ENCODE data around the gene IFI6.

IFI6 gene

DNA sequence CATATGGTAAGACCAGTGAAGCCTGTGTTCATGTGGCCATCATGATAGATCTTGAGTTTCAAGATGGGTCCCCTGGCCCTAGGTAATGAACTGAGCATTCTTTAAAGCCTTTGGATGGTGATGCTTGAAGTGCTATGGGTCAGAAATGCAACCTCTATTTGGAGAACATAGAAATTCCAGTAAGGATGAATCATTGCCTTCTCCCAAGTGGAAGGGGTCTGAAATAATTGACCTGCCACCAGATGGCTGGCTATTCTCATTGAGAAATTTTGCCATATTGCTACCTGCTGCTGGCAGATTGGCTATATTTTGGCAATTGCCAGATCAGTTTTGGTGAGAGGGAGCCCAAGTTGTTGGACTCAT, 739 bp upstream of the IFI6 start:
- no peak for DNase-seq (ENCODE audit: low read depth in 2 of 2)

DNA sequence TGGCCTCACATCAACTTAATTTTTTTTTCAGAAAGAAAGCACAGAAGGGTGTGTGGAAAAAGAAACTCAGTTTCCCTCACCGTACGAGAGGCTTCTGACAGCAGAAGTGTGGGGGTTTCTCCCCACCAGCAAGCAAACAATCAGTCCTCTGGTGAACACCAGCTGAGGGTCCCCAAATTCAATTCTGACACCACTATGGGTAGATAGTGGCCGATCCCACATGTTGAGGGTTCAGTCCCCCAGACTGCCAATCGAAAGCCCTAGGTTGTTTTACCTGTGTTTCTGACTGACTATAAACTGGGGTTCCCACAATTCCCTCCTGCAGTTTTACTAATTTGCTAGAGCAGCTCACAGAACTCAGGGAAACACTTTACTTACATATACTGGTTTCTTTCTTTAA, 2.1 kb downstream of the IFI6 start:
- DNase-seq (ENCODE audit: low read depth in 2 of 2) = no peak

DNA sequence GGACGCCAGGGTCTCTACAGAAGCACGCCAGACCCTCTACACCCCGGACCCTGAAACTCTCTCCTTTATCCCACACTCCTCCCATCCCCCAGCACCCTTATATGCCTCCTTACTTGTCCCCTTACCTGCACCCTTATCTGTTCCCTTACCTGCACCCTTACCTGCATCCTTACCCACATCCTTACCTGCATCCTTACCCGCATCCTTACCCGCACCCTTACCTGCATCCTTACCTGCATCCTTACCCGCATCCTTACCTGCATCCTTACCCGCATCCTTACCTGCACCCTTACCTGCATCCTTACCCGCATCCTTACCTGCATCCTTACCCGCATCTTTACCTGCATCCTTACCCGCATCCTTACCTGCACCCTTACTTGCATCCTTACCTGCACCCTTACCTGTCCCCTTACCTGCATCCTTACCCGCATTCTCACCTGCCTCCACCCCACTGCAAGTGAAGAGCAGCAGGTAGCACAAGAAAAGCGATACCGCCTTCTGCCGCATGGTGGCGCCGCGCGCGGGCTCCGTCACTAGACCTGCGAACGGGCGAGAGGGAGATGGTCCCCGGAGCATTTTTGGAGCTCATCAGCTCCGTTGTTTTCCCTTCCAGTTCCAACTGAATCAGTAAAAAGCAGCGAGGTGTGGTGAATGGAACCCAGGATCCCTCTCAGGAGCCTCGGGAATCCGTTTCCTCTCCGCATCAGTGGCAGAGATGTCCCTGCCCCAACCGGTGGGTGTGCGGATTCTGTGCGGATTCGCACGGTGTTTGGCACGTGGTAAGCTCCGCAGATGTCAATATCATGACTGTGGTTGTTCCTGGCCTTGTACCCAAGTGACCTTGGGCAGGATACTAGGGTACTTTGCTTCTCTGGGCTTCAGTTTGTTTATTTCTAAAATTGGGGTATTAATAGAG, 2.9 kb downstream of the IFI6 start:
- peak; percentile 82 to 93 for DNase-seq (ENCODE audit: low read depth in 2 of 2)

DNA sequence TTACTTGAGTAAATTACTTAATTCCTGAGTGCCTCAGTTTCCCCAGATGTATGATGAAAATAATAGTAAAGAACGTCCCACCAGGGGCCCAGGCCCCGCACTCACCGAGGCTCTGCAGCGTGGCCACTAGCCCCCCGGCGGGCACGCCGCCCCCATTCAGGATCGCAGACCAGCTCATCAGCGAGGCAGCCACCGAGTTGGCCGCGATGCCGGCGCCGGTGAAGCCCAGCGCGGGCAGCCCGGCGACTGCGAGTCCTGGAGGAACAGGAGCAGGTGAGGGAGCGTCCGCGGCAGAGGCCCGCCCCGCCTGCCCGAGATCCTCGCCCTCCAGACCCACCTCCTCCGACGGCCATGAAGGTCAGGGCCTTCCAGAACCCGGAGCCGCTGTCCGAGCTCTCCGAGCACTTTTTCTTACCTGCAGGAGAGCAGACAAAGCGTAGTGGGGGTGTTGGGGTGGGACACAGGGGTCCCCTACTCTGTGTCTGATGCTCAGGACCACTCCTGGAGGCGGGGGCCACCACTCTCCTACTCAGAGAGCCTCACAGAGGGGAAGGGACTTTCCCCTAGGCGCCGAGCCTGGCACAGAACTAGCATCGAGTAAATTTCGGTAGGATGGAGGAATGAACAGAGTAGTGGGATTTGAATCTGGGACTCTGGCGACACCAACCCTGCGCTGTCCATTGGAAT, 3.7 kb downstream of the IFI6 start:
- DNase-seq (ENCODE audit: low read depth in 2 of 2) = no peak

DNA sequence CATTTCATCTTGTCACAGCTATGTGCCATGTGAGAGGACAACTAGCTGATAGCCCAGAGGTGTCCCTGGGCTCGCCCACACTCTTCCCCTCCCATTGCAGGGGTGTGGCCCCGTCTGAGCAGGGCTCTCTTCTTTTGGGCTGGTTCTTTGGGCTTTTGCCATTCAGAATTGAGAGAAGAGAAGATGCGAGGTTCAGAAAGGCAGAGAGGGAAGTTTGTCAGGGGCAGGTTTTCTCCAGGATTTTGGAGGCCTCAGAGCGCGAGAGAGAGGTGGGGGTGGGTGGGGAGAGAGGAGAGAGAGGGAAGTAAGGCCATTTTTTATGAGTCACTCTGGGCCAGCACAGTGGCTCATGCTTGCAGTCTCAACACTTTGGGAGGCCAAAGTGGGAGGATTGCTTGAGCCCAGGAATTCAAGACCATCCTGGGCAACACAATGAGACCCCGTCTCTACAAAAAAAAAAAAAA, 5.2 kb downstream of the IFI6 start:
- no peak for DNase-seq (ENCODE audit: low read depth in 2 of 2)

DNA sequence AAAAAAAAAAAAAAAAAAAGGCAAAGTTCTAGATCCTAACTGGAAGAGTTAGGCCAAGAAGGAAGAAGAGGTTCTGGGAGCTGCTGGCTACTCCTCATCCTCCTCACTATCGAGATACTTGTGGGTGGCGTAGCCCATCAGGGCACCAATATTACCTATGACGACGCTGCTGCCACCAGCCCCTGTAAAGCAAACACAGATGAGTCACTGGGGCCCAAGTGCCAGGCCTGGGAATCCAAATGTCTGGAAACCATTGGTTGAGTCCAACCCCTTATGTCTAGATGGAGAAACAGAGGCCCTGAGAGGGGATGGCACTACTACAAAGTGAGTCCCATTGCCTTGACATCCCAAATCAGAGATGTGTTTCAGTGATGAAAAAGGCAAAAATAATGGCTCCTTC, 5.7 kb downstream of the IFI6 start:
- no peak for DNase-seq (ENCODE audit: low read depth in 2 of 2)

DNA sequence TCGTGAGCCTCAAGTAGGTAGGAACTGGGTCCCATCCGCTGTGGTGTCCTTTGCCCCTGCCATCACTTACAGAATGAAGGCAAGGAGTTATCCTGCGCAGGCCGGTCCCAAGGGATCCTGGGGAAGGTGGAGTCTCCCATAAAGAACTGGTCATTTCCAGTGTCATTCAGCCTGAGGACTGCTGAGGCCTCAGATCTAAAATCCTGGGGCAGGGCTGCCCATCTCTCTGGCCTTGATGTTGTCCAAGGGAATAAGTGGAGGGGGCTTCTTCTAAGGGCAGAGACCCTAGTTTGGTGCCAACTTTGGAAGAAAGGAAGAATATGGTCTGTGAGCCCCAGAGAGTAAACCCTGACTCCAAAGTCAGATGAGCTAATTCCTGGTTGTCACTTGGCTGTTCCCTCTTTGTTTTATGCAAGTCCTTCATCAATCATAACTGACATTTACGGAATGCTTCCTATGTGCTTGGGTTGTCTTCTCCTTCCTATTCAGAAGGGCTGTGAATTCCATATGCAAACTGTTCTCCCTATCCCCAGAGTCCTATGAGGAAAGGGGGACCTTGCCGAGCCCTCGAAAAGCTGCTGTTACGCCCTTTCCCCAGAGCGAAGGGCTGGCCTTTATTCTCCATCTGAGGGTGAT, 6.9 kb downstream of the IFI6 start:
- no peak for DNase-seq (ENCODE audit: low read depth in 2 of 2)

DNA sequence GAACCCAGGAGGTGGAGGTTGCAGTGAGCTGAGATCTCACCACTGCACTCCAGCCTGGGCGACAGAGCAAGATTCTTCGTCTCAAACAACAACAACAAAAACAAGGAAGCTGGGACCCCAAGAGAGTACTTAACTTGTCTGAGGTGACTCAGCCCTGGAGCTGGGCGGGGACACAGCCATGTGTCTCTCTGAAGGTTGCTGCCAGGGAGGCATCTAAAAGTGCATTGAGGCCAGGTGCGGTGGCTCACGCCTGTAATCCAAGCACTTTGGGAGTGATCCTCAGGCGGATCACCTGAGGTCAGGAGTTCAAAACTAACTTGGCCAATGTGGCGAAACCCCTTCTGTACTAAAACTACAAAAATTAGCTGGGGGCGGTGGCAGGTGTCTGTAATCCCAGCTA, 7.7 kb downstream of the IFI6 start:
- DNase-seq (ENCODE audit: low read depth in 2 of 2) = no peak

DNA sequence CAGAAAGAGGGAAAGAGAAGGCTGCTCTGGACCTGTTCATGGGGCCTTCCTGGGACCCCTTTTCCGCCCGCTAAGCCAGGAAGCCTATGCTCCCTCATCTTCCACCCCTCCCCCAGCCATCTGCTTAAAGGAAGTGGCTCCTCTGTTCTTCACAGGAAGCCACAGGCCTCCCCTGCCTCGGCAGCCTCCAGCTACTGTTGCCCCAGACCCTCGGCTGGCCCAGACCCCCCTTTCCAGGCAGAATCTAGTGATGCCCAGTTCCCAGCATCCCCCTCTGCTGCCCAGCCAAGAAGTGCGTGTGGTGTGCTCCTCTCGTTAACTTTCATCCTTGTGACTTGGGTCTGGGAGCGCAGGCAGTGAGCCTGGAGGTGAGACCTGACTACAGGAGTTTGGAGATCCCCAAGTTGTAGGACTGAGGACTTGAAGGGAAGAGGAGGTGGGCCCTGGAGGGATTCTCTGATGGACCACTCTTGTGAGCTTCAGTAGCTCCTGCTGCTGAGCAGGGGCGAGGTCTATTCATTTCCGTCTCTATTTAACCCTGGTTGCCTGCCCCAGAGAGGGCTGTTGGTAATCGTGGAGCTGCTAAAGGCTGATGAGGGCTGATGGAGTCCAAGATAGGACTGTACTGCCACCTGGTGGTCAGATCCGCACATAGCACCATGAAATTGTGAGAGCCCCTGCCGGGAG, 9.1 kb downstream of the IFI6 start:
- peak; percentile 78 to 93 for DNase-seq (ENCODE audit: low read depth in 2 of 2)

DNA sequence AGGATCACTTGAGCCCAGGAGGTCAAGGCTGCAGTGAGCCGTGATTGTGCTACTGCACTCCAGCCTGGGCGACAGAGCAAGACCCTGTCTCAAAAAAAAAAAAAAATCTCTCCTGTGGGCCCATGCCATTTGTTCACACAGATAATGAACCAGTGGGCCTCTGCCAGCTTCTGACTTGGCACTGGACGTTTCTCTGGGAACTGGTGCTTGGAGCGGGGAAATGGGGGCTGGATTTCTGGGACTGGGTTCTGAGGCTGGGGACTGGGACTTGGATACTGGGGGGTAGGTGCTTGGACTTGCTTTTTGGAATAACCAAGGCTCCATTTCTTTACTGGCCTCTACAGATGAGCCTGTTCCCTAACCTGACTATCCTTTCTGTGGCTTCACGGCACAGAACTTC, 9.7 kb downstream of the IFI6 start:
- no peak for DNase-seq (ENCODE audit: low read depth in 2 of 2)

DNA sequence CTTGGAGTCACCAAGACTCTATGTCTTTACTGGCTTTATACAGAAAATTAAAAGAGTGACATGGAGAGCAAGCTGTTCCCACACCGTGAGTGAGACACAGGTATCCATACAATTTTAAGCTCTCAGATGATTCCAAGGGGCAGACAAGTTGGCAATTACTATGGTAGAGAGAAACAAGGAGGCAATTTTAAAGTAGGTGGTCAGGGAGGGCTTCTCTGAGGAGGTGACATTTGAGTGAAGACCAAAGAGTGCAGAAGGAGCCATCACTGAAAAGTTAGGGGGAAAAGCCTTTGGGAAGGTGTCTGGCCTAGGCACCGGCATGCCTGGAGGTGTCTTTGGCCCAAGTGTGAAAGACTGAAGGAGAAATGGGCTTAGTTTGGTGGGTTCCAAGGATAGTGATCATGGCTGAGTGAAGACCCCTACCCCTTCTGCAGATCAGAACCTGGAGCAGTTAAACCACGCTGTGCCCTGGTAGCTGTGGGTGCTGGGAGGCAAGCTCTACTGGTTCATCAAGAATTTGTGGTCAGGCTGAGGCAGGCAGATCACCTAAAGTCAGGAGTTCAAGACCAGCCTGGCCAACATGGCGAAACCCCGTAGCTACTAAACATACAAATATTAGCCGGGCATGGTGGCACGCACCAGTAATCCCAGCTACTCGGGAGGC, 10.4 kb downstream of the IFI6 start:
- no peak for DNase-seq (ENCODE audit: low read depth in 2 of 2)

DNA sequence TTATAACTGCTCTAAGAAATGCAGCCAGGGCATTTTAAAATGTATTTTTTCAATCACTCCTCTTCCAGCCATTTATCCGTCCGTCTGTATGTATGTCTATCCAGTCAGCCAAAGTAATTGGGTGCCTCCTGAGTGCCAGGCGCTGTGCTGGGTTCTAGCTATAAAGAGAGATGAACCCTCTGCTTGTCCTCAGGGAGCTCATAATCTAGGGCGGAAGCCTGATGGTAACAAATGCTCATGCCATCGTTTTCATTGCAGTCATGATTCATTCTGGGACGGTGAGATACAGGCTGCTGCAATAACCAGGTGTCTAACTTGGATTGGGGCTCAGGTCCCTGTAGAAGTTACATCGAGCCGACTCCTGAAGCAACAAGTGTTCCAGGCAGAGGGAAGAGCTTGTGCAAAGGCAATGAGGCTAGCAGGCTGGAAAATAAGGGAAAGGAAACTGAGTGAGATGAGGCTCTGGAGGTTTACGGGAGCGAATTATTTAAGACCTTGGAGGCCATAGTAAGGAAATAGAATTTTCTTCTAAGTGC, 11.6 kb downstream of the IFI6 start:
- no peak for DNase-seq (ENCODE audit: low read depth in 2 of 2)

DNA sequence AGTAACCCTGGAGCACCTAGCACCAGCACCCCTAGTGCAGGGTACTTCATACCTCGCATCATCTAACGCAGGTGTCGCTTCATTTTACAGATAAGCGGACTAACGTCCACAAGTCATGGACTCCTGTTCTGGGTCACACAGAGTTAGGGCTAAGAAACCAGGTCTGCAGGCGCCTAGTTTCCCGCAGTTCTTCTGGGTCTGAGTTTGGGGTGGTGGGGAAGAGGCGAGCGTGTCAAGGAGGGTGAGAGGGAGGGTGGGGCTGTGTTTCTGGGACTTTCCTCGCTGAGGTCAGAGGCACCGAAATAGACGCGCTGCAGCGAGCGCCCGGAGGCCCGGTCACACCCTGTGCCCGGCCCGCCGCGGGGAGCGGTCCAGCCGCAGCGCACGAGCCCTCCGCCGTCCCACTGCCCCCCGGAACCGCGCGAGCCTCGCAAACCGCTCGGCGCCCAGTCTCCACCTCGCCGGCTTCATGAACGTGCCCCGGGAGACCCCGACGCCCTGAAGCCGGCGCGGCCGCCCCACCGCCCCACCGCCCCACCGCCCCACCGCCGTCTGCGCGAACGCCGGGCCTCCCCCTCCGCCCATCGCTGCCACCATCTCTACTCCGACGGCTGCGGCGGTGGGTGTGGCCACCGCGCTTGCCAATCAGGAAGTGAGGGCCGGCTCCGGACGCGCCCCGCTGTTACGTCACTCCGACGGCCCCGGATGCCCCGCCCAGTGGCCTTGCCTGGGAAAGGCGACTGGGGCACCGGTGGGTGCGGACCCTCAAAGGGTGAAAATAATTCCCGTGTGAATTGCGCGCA, 12.3 kb downstream of the IFI6 start:
- peak; percentile 79 to 82 for DNase-seq (ENCODE audit: low read depth in 2 of 2)

DNA sequence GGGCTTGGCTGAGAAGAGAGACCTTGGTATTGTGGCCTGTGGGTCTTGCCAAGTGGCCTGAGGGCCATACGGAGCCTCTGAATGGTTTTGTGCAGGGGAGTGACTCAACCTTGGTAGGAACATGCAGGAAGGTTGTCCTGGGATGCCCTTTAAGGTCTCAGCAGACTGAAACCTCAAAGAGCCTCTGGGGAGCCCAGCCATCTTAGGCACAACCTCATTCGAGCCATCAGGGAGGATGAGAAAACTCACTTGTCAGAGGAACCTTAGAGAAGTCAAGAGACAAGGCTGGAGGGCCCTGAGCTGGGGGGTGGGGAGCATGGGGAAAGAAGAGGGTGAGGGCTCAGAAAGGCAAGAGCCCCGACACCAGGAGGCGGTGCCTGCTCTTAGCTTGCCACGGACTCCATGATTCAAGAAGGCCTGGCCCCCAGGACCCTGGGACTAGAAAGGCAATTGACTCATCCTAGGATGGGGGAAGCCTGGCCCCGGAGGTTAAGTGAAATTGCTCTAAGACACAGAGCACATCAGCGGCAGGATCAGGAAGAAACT, 13.0 kb downstream of the IFI6 start:
- DNase-seq (ENCODE audit: low read depth in 2 of 2) = peak in 1 of 2 donors; percentile 30

DNA sequence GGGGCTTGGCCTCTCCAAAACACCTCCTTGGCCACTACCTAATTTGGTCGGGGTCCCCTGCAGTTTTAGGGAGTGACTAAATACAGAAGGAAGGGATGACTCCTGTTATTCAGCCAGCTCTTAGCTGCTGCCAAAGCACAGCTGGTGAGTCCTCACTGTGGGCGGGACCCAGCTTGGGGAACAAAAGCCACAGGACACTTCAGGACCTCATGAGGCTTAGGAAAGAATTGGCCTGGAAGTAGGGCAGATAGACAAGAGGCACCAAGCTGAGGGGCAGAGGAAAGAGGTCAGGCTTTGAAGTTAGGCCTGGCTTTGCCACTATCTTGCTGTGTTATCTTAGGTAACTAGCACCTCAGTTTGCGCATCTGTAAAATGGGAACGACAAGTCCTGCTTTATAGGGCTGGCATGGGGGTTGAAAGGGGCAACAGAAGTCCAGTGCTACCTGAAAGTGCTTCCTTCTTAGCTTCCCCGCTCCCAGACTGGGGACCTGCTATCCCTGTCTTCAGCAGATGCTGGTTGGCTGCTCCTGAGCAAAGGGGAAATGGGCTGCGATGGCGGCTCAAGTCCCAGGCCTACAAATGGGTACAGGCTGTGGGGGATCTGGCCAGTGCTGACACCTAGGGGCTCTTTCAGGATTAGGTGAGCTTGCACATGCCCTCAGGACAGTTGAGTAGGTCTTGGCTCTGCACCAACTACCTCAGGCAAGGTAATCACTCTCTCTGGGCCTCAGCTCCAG, 15.7 kb downstream of the IFI6 start:
- DNase-seq (ENCODE audit: low read depth in 2 of 2) = no peak

DNA sequence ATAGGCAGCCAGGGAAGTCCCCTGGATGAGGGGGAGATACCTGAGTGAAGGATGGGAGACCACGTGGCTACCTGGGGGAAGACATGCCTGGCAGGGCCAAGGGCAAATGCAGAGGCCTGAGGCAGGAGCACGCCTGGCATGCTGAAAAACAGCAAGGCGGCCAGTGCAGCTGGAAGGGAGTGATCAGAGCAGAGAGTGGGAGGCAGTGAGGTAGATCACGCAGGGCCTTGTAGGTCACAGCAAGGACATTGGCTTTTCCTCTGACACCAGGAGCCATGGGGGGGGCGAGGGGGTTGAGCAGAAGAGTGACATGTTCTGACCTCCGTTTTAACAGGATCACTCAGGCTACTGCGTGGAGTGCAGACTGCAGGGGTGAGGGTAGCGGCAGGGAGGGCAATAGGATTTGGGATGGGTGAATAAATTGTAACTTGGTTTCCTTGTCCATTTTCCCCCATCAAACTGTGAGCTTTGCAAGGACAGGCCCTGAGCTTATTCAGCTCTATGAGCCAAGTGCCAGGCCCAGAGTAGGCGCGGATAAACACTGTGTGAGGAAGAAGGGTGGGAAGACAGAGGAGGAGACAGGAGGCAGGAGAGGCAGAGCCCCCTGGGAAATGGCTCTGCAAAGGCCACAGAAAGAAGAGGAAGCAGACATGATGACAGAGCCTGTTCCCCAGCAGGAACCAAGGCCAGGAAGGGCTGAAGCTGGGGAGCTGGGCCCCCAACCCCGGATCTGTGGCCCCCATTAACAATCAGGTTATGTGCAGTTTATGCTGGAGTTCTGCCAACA, 16.6 kb downstream of the IFI6 start:
- no peak for DNase-seq (ENCODE audit: low read depth in 2 of 2)

DNA sequence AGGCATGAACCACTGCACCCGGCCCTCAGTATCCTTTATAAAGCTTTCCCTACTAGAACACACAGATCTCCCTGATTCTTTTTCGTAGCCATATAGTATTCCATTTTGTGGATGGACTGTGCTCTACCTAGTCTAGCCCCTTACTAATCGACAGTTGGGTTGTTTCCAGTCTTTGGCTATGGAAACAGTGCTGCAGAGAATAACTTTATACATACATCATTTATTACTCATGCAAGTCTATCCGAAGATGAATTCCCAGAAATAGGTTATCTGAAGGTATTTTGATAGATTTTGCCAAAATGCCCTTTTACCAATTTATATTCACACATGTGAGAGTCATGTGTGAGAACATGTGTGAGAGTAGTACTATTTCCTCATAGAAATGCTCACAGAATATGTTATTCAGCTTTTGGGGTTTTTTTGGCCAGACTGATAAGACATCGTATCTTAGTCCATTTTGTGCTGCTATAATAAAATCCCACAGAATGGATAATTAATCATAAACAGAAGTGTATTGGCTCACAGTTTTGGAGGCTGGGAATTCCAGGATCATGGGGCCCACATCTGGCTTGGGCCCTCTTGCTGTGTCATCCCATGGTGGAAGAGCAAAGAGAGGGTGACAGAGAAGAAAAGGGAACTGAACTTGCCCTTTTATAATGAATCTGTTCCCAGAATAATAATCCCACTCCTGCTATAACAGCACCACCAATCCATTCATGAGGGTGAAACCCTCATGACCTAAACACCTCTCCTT, 19.7 kb downstream of the IFI6 start:
- DNase-seq (ENCODE audit: low read depth in 2 of 2) = no peak

Data from stimulated activated CD4-positive, alpha-beta T cell treated with anti-CD3 and anti-CD28 coated beads, Interleukin-4, amount 100 ng/mL, for 48 hours (primary cell).